Measurements from ENCODE around the gene PDZD2. TPM values are rescaled to one million over a fixed set of nuclear protein-coding genes. Genes with fewer than 3 reads are reported as not detected.

PDZD2 gene
- total RNA-seq, 1 experiment from 2014 or later = 0.37 TPM

DNA sequence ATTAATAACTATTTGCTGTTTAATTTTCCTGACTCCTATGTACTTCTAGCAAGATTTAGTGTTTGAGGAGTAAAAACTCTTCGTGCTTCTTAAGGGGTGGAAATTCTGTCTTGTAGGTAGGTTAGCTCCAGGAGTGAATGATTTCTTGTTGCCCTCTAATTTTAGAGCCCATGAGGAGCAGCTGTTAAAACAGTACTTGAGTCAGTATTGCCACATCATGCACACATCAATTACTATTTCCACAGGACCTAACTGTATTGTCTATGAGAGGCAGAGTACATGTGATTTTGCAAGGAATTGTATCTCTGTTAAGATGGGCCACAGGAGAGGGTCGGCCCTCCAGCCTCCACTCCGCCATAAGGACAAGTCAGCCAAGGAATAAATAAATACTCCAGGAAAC, 91.2 kb downstream of the PDZD2 start (continued):
- TF ChIP-seq SIN3A (IDR thresholded peaks at IDR 0.05; ENCODE audit: low read depth) (no peak), EZH2phosphoT487 (IDR thresholded peaks at IDR 0.05; ENCODE audit: borderline replicate concordance) (no peak), POLR2A (IDR thresholded peaks at IDR 0.05; ENCODE audit: borderline replicate concordance, extremely low read depth, insufficient read depth, insufficient read length) (no peak), ELF1 (IDR thresholded peaks at IDR 0.05; ENCODE audit: borderline replicate concordance, low read depth) (no peak), RAD21 (IDR thresholded peaks at IDR 0.05; ENCODE audit: low read depth) (no peak), SRF (IDR thresholded peaks at IDR 0.05; ENCODE audit: low read depth) (no peak), TCF7L2 (IDR thresholded peaks at IDR 0.05; ENCODE audit: borderline replicate concordance, extremely low read depth, insufficient read depth, insufficient read length) (no peak)
- TF ChIP-seq, protein P1, sequence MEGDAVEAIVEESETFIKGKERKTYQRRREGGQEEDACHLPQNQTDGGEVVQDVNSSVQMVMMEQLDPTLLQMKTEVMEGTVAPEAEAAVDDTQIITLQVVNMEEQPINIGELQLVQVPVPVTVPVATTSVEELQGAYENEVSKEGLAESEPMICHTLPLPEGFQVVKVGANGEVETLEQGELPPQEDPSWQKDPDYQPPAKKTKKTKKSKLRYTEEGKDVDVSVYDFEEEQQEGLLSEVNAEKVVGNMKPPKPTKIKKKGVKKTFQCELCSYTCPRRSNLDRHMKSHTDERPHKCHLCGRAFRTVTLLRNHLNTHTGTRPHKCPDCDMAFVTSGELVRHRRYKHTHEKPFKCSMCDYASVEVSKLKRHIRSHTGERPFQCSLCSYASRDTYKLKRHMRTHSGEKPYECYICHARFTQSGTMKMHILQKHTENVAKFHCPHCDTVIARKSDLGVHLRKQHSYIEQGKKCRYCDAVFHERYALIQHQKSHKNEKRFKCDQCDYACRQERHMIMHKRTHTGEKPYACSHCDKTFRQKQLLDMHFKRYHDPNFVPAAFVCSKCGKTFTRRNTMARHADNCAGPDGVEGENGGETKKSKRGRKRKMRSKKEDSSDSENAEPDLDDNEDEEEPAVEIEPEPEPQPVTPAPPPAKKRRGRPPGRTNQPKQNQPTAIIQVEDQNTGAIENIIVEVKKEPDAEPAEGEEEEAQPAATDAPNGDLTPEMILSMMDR (IDR thresholded peaks at IDR 0.05 in 2 of 3, conservative IDR thresholded peaks at IDR 0.05 in 1 of 3; ENCODE audit: borderline replicate concordance in 1 of 3, insufficient read depth in 1 of 3, low read depth in 2 of 3, low read length in 2 of 3) = no peak

GRCh38 chr5:31731016-31731415, 92.1 kb downstream of the PDZD2 start:
- Histone ChIP-seq H3K4me2 (ENCODE audit: low read length) (no peak overlapping the region), H3K4me3 (replicated peaks in 1 of 2; ENCODE audit: low read depth in 1 of 2, low read length in 2 of 2) (no peak overlapping the region), H3K9ac (ENCODE audit: low read length) (no peak overlapping the region), H2AFZ (ENCODE audit: low read depth, low read length, poor library complexity, severe bottlenecking) (no peak overlapping the region), H3K9me3 (ENCODE audit: control insufficient read depth in 1 of 2, insufficient read depth in 1 of 2, low read depth in 1 of 2, low read length in 2 of 2) (no peaks in the 10 kb centered on the region), H4K20me1 (ENCODE audit: insufficient read depth) (no peaks in the 10 kb centered on the region), H3K9me2 (ENCODE audit: insufficient read depth) (no peaks in the 10 kb centered on the region), H3K27ac (ENCODE audit: low read depth, low read length) (no peak overlapping the region), H3K79me2 (ENCODE audit: insufficient read depth, low read length) (no peaks in the 10 kb centered on the region), H3K27me3 (ENCODE audit: insufficient read depth, low read length) (no peaks in the 10 kb centered on the region), H3K36me3 (ENCODE audit: control insufficient read depth in 1 of 2, insufficient read depth in 2 of 2, low read length in 2 of 2) (no peaks in the 10 kb centered on the region), H3K4me1 (ENCODE audit: control insufficient read depth in 1 of 2, insufficient read depth in 2 of 2, low read length in 2 of 2) (no peaks in the 10 kb centered on the region)
- POLR2A ChIA-PET = no interaction called here
- ATAC-seq (no peak), DNase-seq (ENCODE audit: low read depth, low spot score) (no peak)
- intact Hi-C loops (cut with micrococcal nuclease) = no loop called here
- no TSS peak for BruUV-seq (replicated peaks)
- CTCF ChIA-PET = no interaction called here
- TF ChIP-seq TCF7L2 (IDR thresholded peaks at IDR 0.05; ENCODE audit: borderline replicate concordance, extremely low read depth, insufficient read depth, insufficient read length) (no peak), CBX3 (IDR thresholded peaks at IDR 0.05; ENCODE audit: low read depth) (no peak), CEBPB (IDR thresholded peaks at IDR 0.05; ENCODE audit: low read depth) (no peak), JUND (IDR thresholded peaks at IDR 0.05) (no peak), EZH2phosphoT487 (IDR thresholded peaks at IDR 0.05; ENCODE audit: borderline replicate concordance) (no peak), YY1 (IDR thresholded peaks at IDR 0.05; ENCODE audit: extremely low read depth, insufficient replicate concordance, low read depth, low read length) (no peak), ZBTB33 (IDR thresholded peaks at IDR 0.05; ENCODE audit: extremely low read depth, insufficient replicate concordance, low read length) (no peak), SIN3A (IDR thresholded peaks at IDR 0.05; ENCODE audit: low read depth) (no peak), POLR2AphosphoS5 (IDR thresholded peaks at IDR 0.05; ENCODE audit: low read depth, low read length) (no peak), SP1 (IDR thresholded peaks at IDR 0.05; ENCODE audit: low read depth) (no peak), RAD21 (IDR thresholded peaks at IDR 0.05; ENCODE audit: low read depth) (no peak), SRF (IDR thresholded peaks at IDR 0.05; ENCODE audit: low read depth) (no peak), MAX (IDR thresholded peaks at IDR 0.05) (no peak), EGR1 (IDR thresholded peaks at IDR 0.05; ENCODE audit: low read depth) (no peak), ATF3 (IDR thresholded peaks at IDR 0.05) (no peak), POLR2A (IDR thresholded peaks at IDR 0.05; ENCODE audit: borderline replicate concordance, extremely low read depth, insufficient read depth, insufficient read length) (no peak), EZH2 (IDR thresholded peaks at IDR 0.05) (no peak), FOSL1 (IDR thresholded peaks at IDR 0.05; ENCODE audit: low read depth) (no peak), ELF1 (IDR thresholded peaks at IDR 0.05; ENCODE audit: borderline replicate concordance, low read depth) (no peak)
- RAD21 ChIA-PET (ENCODE audit: low non-redundant PET in 1 of 2, low total read pairs in 2 of 2, uncharacterized antibody in 2 of 2, unreplicated experiment in 2 of 2) = no interaction called here
